Small intestine (tissue), 7 donors: Measurements from ENCODE around the gene UBAC1. TPM values are rescaled to one million over a fixed set of nuclear protein-coding genes. Genes with fewer than 3 reads are reported as not detected.

Experiments
- DNase-seq, 2 donors: peaks; one replicate each; pipeline versions ENCODE4 v3.0.0 to v3.0.0-alpha.2; 2013
- FAIRE-seq: peaks from 2 replicates; lab custom pipeline; 2012; peaks lifted over from hg19 to GRCh38; lab: Jason Lieb, UNC
- H3K27ac ChIP-seq, 3 donors: one replicate each; pipeline ENCODE4 v1.5.1; 2013; ENCODE audit warnings: low read length in 2 of 3, mild to moderate bottlenecking in 2 of 3, control low read depth in 1 of 3, inconsistent platforms in 1 of 3, low read depth in 1 of 3, moderate library complexity in 1 of 3
- H3K27me3 ChIP-seq, 3 donors: one replicate each; pipeline ENCODE4 v1.6.1; 2013; ENCODE audit warnings: low read length in 3 of 3, inconsistent platforms in 1 of 3; ENCODE audit not compliant: control insufficient read depth in 3 of 3, insufficient read depth in 3 of 3
- H3K36me3 ChIP-seq, 3 donors: one replicate each; pipeline ENCODE4 v1.6.1; 2013; ENCODE audit warnings: low read length in 3 of 3, inconsistent platforms in 1 of 3, low read depth in 1 of 3, mild to moderate bottlenecking in 1 of 3, moderate library complexity in 1 of 3; ENCODE audit not compliant: control insufficient read depth in 3 of 3, insufficient read depth in 2 of 3
- H3K4me1 ChIP-seq, 3 donors: one replicate each; pipeline ENCODE4 v1.6.1; 2013; ENCODE audit warnings: low read length in 2 of 3, inconsistent platforms in 1 of 3, low read depth in 1 of 3, mild to moderate bottlenecking in 1 of 3, moderate library complexity in 1 of 3; ENCODE audit not compliant: control insufficient read depth in 3 of 3, insufficient read depth in 2 of 3
- H3K4me3 ChIP-seq, 3 donors: one replicate each; pipeline ENCODE4 v1.5.1; 2013; ENCODE audit warnings: low read length in 3 of 3, control low read depth in 1 of 3, inconsistent platforms in 1 of 3, low read depth in 1 of 3, mild to moderate bottlenecking in 1 of 3, moderate library complexity in 1 of 3
- H3K9me3 ChIP-seq, 2 donors: one replicate each; pipeline ENCODE4 v1.6.1; 2013; ENCODE audit warnings: low read depth in 1 of 2, low read length in 1 of 2; ENCODE audit not compliant: control insufficient read depth in 2 of 2, insufficient read depth in 1 of 2
- WGBS, 3 donors: extraction: QIAGEN DNeasy Blood & Tissue Kit; methylation state at CpG; one replicate each; pipeline ENCODE4 v1.1.7; 2013; 5-methylcytosine and 5-hydroxymethylcytosine counted together
- polyA plus RNA-seq, 4 donors: library from polyadenylated mRNA; stranded (reverse) in 3 of 4; unstranded in 1 of 4; fragments of 200-250 nt in 3 of 4; fragments of 120-200 nt in 1 of 4; gene quantifications; one replicate each; pipeline versions ENCODE4 v1.2.1 to v1.2.3, GENCODE V29; 2013
- donor health status: healthy with polysubstance abuse.
- donor health status: control.
- donor health status: control.
- donor health status: Bipolar disorder and iron deficiency.
- donor health status: healthy.

The UBAC1 gene
- polyA plus RNA-seq, 4 donors, result 19.9 to 78.5 (median 63.3) TPM

DNA sequence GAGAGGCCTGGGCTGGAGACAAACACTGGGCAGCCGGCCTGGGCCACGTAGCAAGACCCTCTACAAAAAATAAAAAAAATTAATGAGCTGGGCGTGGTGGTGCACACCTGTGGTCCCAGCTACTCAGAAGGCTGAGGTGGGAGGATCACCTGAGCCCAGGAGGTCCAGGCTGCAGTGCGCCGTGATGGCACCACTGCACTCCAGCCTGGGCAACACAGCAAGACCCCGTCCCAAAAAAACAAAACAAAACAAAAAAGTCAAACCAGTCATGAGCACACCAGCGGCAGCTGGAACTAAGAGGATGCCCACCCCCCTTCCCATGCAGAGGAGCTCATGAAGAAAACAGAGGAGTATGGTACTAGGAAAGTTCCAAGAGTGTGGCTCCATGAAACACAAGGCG, 2.2 kb upstream of the UBAC1 start:
- FAIRE-seq, result no peak
- WGBS, 3 donors, result 84 to 88% (median 88%) methylated on average over 8 of the region's 8 CpGs

DNA sequence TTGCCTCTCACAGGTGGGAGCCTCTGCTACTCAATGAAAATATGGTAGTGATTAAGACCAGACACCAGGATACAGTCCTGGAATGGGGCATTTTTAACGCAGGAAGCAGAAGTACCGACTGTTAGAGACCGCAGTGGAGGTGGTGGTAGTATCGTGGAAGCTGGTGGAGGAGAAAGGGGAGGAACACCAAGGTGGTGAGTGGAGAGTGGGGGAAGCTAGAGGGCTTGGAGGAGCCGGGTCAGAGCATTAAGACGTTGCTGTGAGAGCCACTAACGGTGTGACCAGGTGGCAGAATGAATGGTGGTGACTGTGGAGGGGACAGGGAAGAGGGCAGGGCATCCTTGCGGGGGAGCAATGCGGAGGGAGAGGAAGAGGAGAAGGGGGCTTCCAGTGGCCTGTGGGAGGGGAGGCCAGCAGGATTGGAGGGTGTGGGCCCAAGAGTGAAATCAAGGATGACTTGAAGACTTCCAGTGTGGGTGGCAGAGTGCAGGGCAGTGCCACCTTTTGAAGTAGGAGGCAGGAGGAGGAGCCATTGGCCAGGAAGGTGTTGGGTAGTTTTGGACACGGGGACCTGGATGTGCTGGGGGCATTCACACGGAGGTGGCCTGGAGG, 1.6 kb upstream of the UBAC1 start:
- peaks cover 0 to 6% (median 0%) of the 10 kb centered on the region in 3 donors for H3K36me3 ChIP-seq
- H3K9me3 ChIP-seq, result no peaks in the 10 kb centered on the region
- no peak overlapping the region for H3K27ac ChIP-seq
- WGBS, 3 donors, result 57 to 64% (median 61%) methylated on average over 11 of the region's 11 CpGs
- no peak overlapping the region for H3K4me3 ChIP-seq
- peaks cover 0 to 3% (median 0%) of the 10 kb centered on the region in 3 donors for H3K4me1 ChIP-seq
- no peak for FAIRE-seq
- no peak for DNase-seq
- H3K27me3 ChIP-seq, result no peaks in the 10 kb centered on the region

More for the DNA sequence above, 2.2 kb upstream of the UBAC1 start:
- DNase-seq, result no peak
- Histone ChIP-seq H3K9me3 (no peaks in the 10 kb centered on the region), H3K4me3 (no peak overlapping the region), H3K27me3 (no peaks in the 10 kb centered on the region), H3K36me3 (peaks cover 0 to 4% (median 0%) of the 10 kb centered on the region in 3 donors), H3K4me1 (peaks cover 0 to 4% (median 0%) of the 10 kb centered on the region in 3 donors), H3K27ac (no peak overlapping the region)

DNA sequence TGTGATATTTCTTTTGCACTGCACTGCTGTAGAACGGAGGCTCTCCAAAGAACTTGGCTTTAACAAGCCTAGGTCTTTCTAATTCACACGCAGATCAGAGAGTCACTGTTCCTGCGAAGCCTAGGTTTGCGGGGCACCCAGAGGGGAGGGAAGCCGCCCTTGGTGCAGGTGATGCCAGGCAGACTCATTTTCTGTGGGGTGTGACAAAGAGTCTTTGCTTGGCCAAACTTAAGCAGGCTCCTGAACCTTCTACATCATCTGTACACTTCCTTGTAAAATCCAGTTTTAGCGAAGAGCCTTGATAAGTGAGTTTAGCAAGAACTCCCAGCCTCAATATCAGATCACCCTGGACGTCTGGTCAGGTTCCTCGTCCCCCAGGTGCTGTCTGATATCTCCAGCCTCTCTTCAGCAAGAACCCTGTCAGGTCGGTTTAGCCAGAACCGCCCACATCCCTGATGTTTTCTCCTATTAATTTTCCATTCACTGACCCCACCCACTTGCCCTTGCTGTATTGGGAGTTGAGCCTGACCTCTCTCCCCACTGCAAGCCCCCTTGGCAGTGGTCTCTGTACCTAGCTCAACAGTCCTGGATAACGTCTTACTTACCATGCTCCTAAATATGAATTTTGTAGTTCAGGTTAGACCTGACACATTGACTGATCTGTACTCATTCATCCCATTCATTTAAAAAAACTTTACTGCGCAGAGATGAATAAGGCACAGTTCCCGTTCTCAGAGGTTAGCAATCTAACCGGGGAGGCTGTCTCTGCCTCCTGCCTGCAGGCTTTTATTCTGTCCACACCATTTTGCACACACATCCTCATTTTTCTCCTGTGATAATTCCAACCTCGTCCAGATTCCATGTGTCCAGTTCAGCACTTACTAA, 880 bp upstream of the UBAC1 start:
- DNase-seq (peak in 1 of 2 donors; percentile 11), FAIRE-seq (no peak)
- Histone ChIP-seq H3K4me1 (no peaks in the 10 kb centered on the region), H3K27ac (no peak overlapping the region), H3K27me3 (no peaks in the 10 kb centered on the region), H3K9me3 (no peaks in the 10 kb centered on the region), H3K36me3 (peaks cover 0 to 6% (median 0%) of the 10 kb centered on the region in 3 donors), H3K4me3 (no peak overlapping the region)
- 29 to 38% (median 34%) methylated on average over 15 of the region's 15 CpGs for WGBS, 3 donors

DNA sequence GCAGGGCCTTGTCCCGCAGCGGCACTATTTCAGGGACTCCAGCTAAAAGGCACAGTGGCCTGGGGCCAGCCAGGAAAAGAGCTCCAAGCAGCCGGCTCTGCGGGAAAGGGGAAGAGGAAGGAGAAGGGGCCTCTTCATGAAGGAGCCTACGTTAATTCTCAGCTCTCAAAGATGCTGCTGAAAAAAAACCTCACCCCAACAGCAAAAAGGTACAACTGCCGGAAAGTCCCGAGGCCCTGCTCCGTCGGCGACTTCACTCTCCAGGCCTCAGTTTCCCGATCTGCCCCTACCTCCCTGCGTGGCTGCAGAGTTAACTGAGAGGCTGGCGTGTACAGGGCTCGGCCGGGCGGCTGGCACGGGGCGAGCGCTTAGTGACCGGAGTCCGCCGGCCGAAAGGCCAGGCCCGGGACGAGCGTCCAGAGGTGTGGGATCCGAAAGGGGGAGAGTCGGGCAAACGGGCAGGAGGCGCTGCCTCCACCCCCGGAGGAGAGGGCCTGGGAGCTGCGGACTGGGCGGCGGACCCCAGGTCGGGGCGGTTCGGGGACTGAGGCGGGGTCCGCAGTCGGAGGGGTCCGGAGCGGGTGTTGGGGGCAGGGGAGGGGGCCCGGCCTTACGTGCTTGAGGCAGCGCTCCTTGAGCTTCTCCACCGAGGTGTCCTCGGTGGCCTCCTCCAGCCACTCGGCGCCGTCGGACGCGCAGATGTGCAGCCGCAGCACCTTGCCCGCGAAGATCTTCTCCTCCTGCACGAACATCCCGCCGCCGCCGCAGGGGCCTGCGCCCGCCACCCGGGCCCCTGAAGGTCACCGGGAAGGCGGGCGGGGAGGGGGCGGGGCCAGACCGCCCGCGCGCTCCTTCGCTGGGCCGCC, 529 bp downstream of the UBAC1 start:
- DNase-seq (peak in 1 of 2 donors; percentile 36), FAIRE-seq (no peak)
- Histone ChIP-seq H3K36me3 (peaks cover 0 to 8% (median 0%) of the 10 kb centered on the region in 3 donors), H3K27ac (peak overlapping the region; percentile 69 to 89 (median 87)), H3K27me3 (no peaks in the 10 kb centered on the region), H3K4me1 (no peaks in the 10 kb centered on the region), H3K4me3 (peak overlapping the region; percentile 80 to 89 (median 83)), H3K9me3 (no peaks in the 10 kb centered on the region)
- 0 to 1% (median 1%) methylated on average over 43 to 74 of the region's 74 CpGs for WGBS, 3 donors

DNA sequence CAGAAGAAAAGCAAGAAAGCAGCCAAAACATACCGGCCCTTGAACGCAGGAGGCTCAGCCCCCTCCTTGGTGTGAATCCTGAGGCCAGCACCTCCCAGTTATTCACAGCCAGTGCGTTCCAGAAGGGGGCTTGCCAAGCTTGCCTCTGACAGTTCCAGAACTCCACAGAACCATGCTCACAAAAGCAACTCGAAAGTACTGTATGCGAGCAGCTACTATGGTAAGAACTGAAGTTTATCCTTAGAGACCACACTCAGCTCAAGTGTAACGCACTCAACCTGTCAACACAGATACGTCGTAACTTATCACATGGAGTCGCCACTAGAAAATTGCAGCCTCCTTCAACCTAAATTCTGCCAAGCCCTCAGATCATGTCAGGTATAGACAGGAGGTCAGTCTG, 1.4 kb downstream of the UBAC1 start:
- H3K4me3 ChIP-seq, result peak overlapping the region in 2 of 3 donors; percentile 83 to 89
- no peak for DNase-seq
- H3K27me3 ChIP-seq, result no peaks in the 10 kb centered on the region
- WGBS, 3 donors, result 28 to 58% (median 43%) methylated on average over 9 of the region's 9 CpGs
- H3K9me3 ChIP-seq, result no peaks in the 10 kb centered on the region
- no peak for FAIRE-seq
- no peaks in the 10 kb centered on the region for H3K4me1 ChIP-seq
- peaks cover under 1 to 11% (median 2%) of the 10 kb centered on the region in 3 donors for H3K36me3 ChIP-seq
- H3K27ac ChIP-seq, result no peak overlapping the region

DNA sequence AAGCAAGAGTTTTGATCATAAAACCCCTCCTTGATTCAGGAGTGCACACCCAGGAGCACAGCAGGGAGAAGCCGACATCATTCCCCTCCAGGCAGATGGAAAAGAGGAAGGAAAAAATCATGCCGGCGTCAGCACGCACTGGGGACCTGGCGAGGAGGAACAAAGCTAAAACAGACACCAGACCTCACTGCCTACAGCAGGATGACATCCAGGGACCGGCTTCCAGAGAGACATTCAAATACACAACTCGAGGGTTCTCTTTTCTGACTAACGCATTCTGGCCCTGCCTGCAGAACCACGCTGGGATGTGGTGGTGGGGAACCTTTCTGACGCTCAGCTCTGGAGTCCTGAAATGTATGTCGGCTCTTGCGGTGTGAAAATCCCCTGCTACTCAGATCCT, 2.7 kb downstream of the UBAC1 start:
- DNase-seq (no peak), FAIRE-seq (no peak)
- Histone ChIP-seq H3K36me3 (peaks cover 3 to 21% (median 5%) of the 10 kb centered on the region in 3 donors), H3K27ac (no peak overlapping the region), H3K27me3 (no peaks in the 10 kb centered on the region), H3K9me3 (no peaks in the 10 kb centered on the region), H3K4me3 (no peak overlapping the region), H3K4me1 (no peaks in the 10 kb centered on the region)
- 84 to 93% (median 87%) methylated on average over 12 of the region's 12 CpGs for WGBS, 3 donors

DNA sequence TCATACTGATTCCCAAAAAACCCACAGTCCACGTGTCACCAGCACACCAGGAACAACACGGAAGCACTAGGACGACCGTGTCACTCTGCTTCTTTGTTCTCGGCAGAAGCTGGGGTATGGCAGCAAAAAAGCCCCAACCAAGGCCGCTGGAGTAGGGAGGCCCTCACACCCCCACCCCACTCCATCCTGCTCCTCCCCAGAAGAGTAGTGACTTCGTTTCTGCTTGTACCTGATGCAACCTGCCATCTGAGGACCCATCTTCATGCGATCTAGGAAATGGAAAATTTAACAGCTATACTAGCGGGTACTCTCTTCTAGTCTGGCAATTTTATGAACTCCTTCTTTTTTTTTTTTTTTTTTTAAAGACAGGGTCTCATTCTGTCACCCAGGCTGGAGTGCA, 3.7 kb downstream of the UBAC1 start:
- 89 to 91% (median 90%) methylated on average over 9 of the region's 9 CpGs for WGBS, 3 donors
- no peak overlapping the region for H3K4me3 ChIP-seq
- FAIRE-seq, result no peak

DNA sequence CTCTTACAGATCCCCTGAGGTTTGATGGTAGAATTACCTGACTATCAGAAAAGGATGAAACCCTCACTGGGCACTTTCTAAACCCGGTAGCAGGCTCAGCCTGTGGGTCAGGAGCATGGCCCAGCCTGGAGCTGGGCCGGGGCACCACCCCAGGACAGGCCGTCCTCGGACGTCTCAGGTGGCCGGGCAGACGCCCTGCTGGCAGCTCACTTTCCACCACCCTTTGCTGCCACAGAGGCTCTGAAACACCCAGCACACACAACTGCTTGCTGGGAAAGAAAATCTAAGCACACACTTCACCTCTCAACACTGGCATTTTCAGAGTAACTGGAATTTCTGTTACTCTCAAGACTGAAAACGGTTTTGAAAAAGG, 4.4 kb downstream of the UBAC1 start:
- Histone ChIP-seq H3K4me3 (no peak overlapping the region), H3K27me3 (no peaks in the 10 kb centered on the region), H3K4me1 (no peaks in the 10 kb centered on the region), H3K9me3 (no peaks in the 10 kb centered on the region), H3K36me3 (peaks cover 3 to 38% (median 9%) of the 10 kb centered on the region in 3 donors), H3K27ac (no peak overlapping the region)
- WGBS, 3 donors, result 93 to 97% (median 94%) methylated on average over 8 of the region's 8 CpGs
- DNase-seq (no peak), FAIRE-seq (no peak)

More for the DNA sequence above, 3.7 kb downstream of the UBAC1 start:
- H3K9me3 ChIP-seq, result no peaks in the 10 kb centered on the region
- H3K27me3 ChIP-seq, result no peaks in the 10 kb centered on the region
- no peak for DNase-seq
- no peaks in the 10 kb centered on the region for H3K4me1 ChIP-seq
- no peak overlapping the region for H3K27ac ChIP-seq
- peaks cover 3 to 31% (median 5%) of the 10 kb centered on the region in 3 donors for H3K36me3 ChIP-seq
